Measurements from ENCODE around the gene ZNRF3. TPM values are rescaled to one million over a fixed set of nuclear protein-coding genes. Genes with fewer than 3 reads are reported as not detected.

The ZNRF3 gene
- total RNA-seq, 1 donor from 2014 or later: 7.9 TPM

DNA sequence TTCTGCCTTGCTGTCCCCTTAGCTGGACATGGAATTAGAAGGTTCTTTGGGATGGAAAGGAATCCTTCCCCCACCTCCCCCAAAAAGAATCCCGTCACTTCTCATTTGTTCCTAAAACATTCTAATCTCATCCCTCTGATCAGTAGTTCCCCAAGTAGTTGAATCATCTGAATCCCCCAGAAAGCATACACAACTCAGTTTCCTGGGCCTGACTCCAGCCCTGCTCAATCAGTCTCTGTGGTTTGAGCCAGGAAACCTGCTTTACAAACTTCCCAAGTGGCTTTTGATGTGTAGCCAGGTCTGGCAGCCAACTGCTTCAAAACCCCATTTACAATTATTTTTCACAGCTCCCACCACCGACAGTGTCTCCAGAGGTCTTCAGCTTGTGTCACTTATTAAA lies 158.0 kb downstream of the ZNRF3 start:
- intact Hi-C loops (cut with DNase I): loop anchor here (5.0 kb wide), 2 partner anchors 179 to 194 kb away; no protein-coding TSS in a partner anchor
- TF ChIP-seq, protein P1, sequence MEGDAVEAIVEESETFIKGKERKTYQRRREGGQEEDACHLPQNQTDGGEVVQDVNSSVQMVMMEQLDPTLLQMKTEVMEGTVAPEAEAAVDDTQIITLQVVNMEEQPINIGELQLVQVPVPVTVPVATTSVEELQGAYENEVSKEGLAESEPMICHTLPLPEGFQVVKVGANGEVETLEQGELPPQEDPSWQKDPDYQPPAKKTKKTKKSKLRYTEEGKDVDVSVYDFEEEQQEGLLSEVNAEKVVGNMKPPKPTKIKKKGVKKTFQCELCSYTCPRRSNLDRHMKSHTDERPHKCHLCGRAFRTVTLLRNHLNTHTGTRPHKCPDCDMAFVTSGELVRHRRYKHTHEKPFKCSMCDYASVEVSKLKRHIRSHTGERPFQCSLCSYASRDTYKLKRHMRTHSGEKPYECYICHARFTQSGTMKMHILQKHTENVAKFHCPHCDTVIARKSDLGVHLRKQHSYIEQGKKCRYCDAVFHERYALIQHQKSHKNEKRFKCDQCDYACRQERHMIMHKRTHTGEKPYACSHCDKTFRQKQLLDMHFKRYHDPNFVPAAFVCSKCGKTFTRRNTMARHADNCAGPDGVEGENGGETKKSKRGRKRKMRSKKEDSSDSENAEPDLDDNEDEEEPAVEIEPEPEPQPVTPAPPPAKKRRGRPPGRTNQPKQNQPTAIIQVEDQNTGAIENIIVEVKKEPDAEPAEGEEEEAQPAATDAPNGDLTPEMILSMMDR (IDR thresholded peaks at IDR 0.05): no peak
- TF ChIP-seq POLR2AphosphoS5 (IDR thresholded peaks at IDR 0.05; ENCODE audit: insufficient read depth in 1 of 2, low read depth in 1 of 2) (no peak), POLR2A (IDR thresholded peaks at IDR 0.05) (no peak)
- H3K27ac ChIP-seq: peak overlapping the region; percentile 50
- H3K36me3 ChIP-seq: no peaks in the 10 kb centered on the region
- H3K4me1 ChIP-seq: peaks cover 19% of the 10 kb centered on the region
- H3K27me3 ChIP-seq: no peaks in the 10 kb centered on the region
- no peak overlapping the region for H3K4me3 ChIP-seq
- H3K9me3 ChIP-seq: no peaks in the 10 kb centered on the region
- DNase-seq (ENCODE audit: extremely low spot score in 2 of 2): no peak

DNA sequence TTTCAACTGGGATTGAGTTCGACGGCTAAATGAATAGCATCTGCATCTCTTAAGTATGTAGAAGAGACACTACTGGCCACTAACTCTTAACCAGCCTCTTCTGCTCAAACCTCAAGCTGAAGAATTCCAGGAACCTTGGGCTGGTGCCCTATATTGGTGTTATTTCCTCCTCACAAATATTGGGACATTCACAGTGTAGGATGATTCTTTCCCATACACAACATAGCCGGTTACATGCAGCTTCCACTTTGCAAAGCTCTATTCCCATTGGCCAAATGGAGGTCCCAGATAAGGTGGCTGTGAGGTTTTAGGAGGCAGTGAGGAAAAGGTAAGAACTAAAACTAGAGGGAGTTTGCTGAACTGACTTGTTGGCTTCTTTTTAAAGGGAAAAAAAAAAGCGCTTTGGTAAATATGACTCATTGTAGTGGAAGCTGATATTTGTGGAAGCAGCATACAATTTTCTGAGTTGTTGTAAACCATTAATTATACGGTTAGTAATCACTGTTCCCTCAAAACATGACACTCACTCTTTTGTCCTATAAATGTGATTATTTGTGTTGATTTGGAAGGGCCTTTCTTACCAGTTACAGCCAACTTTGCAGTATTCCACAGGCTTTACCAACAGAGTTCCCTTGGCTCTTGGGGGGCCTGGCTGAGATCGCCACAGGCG lies 160.7 kb downstream of the ZNRF3 start:
- TF ChIP-seq POLR2A (IDR thresholded peaks at IDR 0.05): no peak
- no peak for TF ChIP-seq POLR2AphosphoS5 (IDR thresholded peaks at IDR 0.05; ENCODE audit: insufficient read depth in 1 of 2, low read depth in 1 of 2)
- TF ChIP-seq, protein P1 (IDR thresholded peaks at IDR 0.05): no peak
- DNase-seq (ENCODE audit: extremely low spot score in 2 of 2): no peak
- intact Hi-C loops (cut with DNase I): loop anchor here (5.0 kb wide), 2 partner anchors 182 to 197 kb away; no protein-coding TSS in a partner anchor
- H3K27ac ChIP-seq: peak overlapping the region; percentile 78
- no peaks in the 10 kb centered on the region for H3K27me3 ChIP-seq
- H3K4me1 ChIP-seq: peaks cover 19% of the 10 kb centered on the region
- no peak overlapping the region for H3K4me3 ChIP-seq
- H3K9me3 ChIP-seq: no peaks in the 10 kb centered on the region
- peaks cover 0 to 21% of the 10 kb centered on the region in 2 donors for H3K36me3 ChIP-seq

DNA sequence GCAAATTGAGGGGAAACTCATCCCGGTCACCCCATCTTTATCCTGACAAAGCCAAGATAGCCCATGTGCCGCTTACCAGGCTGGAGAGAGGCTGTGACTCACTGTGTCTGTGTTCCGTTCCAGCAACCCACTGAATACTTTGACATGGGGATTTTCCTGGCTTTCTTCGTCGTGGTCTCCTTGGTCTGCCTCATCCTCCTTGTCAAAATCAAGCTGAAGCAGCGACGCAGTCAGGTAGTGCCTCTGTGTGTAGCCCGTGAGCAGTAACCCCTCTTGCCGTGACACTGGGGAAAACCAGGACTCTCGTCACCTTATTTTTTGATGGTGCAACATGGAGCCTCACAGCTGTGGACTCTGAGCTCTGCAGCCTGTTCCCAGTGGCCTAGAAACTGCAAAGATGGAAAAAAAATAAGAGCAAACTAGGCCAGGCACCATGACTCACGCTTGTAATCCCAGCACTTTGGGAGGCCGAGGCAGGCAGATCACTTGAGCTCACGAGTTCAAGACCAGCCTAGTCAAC lies 161.3 kb downstream of the ZNRF3 start:
- H3K36me3 ChIP-seq: peaks cover 0 to 28% of the 10 kb centered on the region in 2 donors
- TF ChIP-seq, protein P1 (IDR thresholded peaks at IDR 0.05): no peak
- no peak for TF ChIP-seq POLR2A (IDR thresholded peaks at IDR 0.05)
- no peak for TF ChIP-seq POLR2AphosphoS5 (IDR thresholded peaks at IDR 0.05; ENCODE audit: insufficient read depth in 1 of 2, low read depth in 1 of 2)
- DNase-seq (ENCODE audit: extremely low spot score in 2 of 2): no peak
- H3K4me1 ChIP-seq: peaks cover 19% of the 10 kb centered on the region
- peak overlapping the region; percentile 78 for H3K27ac ChIP-seq
- intact Hi-C loops (cut with DNase I): loop anchor here (5.0 kb wide), 2 partner anchors 182 to 197 kb away; no protein-coding TSS in a partner anchor
- no peaks in the 10 kb centered on the region for H3K27me3 ChIP-seq
- H3K4me3 ChIP-seq: no peak overlapping the region
- no peaks in the 10 kb centered on the region for H3K9me3 ChIP-seq

GRCh38 chr22:29048822-29049654 lies 165.7 kb downstream of the ZNRF3 start:
- H3K4me1 ChIP-seq: peaks cover 10% of the 10 kb centered on the region
- H3K27ac ChIP-seq: no peak overlapping the region
- DNase-seq (ENCODE audit: extremely low spot score in 2 of 2): no peak
- no peaks in the 10 kb centered on the region for H3K9me3 ChIP-seq
- intact Hi-C loops (cut with DNase I): no loop called here
- TF ChIP-seq POLR2A (IDR thresholded peaks at IDR 0.05) (no peak), POLR2AphosphoS5 (IDR thresholded peaks at IDR 0.05; ENCODE audit: insufficient read depth in 1 of 2, low read depth in 1 of 2) (no peak)
- TF ChIP-seq, protein P1 (IDR thresholded peaks at IDR 0.05): no peak
- H3K36me3 ChIP-seq: peaks cover 0 to 37% of the 10 kb centered on the region in 2 donors
- H3K27me3 ChIP-seq: no peaks in the 10 kb centered on the region
- no peak overlapping the region for H3K4me3 ChIP-seq
